Measurements from ENCODE around the gene DIP2C.

Gene DIP2C

GRCh38 chr10:241451-241850 is 448.0 kb downstream of the DIP2C start:
- peaks cover 10 to 11% of the 10 kb centered on the region in 2 experiments for H3K36me3 ChIP-seq (ENCODE audit: control insufficient read depth in 1 of 2, insufficient read depth in 2 of 2, low read length in 2 of 2)
- H3K23ac ChIP-seq (ENCODE audit: low read length) = no peak overlapping the region
- no peak for DNase-seq
- no peak overlapping the region for H4K12ac ChIP-seq (ENCODE audit: low read depth, low read length)
- H3K9me3 ChIP-seq (ENCODE audit: insufficient read depth, low read depth, low read length) = no peaks in the 10 kb centered on the region
- no peak overlapping the region for H3K4me3 ChIP-seq (ENCODE audit: low read depth, low read length)
- no peak overlapping the region for H3K18ac ChIP-seq (ENCODE audit: low read length)
- H3K4me2 ChIP-seq (ENCODE audit: low read length) = no peak overlapping the region
- H3K4me1 ChIP-seq (ENCODE audit: control insufficient read depth in 1 of 2, insufficient read depth in 2 of 2, low read length in 2 of 2) = no peaks in the 10 kb centered on the region
- no peak overlapping the region for H2BK12ac ChIP-seq (ENCODE audit: low read length)
- no peaks in the 10 kb centered on the region for H3K79me1 ChIP-seq (ENCODE audit: low read length)
- no peak overlapping the region for H2AFZ ChIP-seq (ENCODE audit: insufficient read depth, low read length, poor library complexity)
- no CpG with 5 or more reads among the region's 6 CpGs for WGBS (ENCODE audit: extremely low coverage, insufficient coverage, insufficient read length)
- H3K27ac ChIP-seq (ENCODE audit: low read depth, low read length) = no peak overlapping the region
- H3K27me3 ChIP-seq (ENCODE audit: insufficient read depth, low read length) = no peaks in the 10 kb centered on the region
- no peak overlapping the region for H4K8ac ChIP-seq (ENCODE audit: low read depth, low read length)
- H4K91ac ChIP-seq (ENCODE audit: low read depth, low read length) = no peak overlapping the region
- no peak overlapping the region for H3K14ac ChIP-seq (ENCODE audit: low read length)
- no peak overlapping the region for H2BK5ac ChIP-seq (ENCODE audit: low read depth, low read length, poor library complexity)
- H2AK5ac ChIP-seq (ENCODE audit: low read length) = no peak overlapping the region
- no peak overlapping the region for H3K4ac ChIP-seq (ENCODE audit: low read depth, low read length)
- H3K79me2 ChIP-seq (ENCODE audit: control insufficient read depth, insufficient read depth, low read length, poor library complexity) = no peaks in the 10 kb centered on the region
- H3K9ac ChIP-seq (ENCODE audit: low read length) = no peak overlapping the region
- H2BK120ac ChIP-seq (ENCODE audit: insufficient read depth, low read length, poor library complexity) = no peak overlapping the region

- Histone ChIP-seq H3K23ac (ENCODE audit: low read length) (no peak overlapping the region), H3K27ac (ENCODE audit: low read depth, low read length) (no peak overlapping the region), H3K79me2 (ENCODE audit: control insufficient read depth, insufficient read depth, low read length, poor library complexity) (no peaks in the 10 kb centered on the region), H4K12ac (ENCODE audit: low read depth, low read length) (no peak overlapping the region), H3K18ac (ENCODE audit: low read length) (no peak overlapping the region), H2AK5ac (ENCODE audit: low read length) (no peak overlapping the region), H4K91ac (ENCODE audit: low read depth, low read length) (no peak overlapping the region), H3K14ac (ENCODE audit: low read length) (no peak overlapping the region), H4K8ac (ENCODE audit: low read depth, low read length) (no peak overlapping the region), H2BK5ac (ENCODE audit: low read depth, low read length, poor library complexity) (no peak overlapping the region), H2AFZ (ENCODE audit: insufficient read depth, low read length, poor library complexity) (no peak overlapping the region), H3K27me3 (ENCODE audit: insufficient read depth, low read length) (no peaks in the 10 kb centered on the region), H3K9ac (ENCODE audit: low read length) (no peak overlapping the region), H3K4ac (ENCODE audit: low read depth, low read length) (no peak overlapping the region), H3K4me1 (ENCODE audit: control insufficient read depth in 1 of 2, insufficient read depth in 2 of 2, low read length in 2 of 2) (no peaks in the 10 kb centered on the region), H3K4me2 (ENCODE audit: low read length) (no peak overlapping the region), H3K79me1 (ENCODE audit: low read length) (no peaks in the 10 kb centered on the region), H3K4me3 (ENCODE audit: low read depth, low read length) (no peak overlapping the region), H3K36me3 (ENCODE audit: control insufficient read depth in 1 of 2, insufficient read depth in 2 of 2, low read length in 2 of 2) (peaks cover 7 to 14% of the 10 kb centered on the region in 2 experiments), H2BK12ac (ENCODE audit: low read length) (no peak overlapping the region), H3K9me3 (ENCODE audit: insufficient read depth, low read depth, low read length) (no peaks in the 10 kb centered on the region), H2BK120ac (ENCODE audit: insufficient read depth, low read length, poor library complexity) (no peak overlapping the region)
- no CpG with 5 or more reads among the region's 6 CpGs for WGBS (ENCODE audit: extremely low coverage, insufficient coverage, insufficient read length)
- DNase-seq = no peak
Observed at GRCh38 chr10:239109-239508, 450.4 kb downstream of the DIP2C start.

- Histone ChIP-seq H4K91ac (ENCODE audit: low read depth, low read length) (no peak overlapping the region), H2BK120ac (ENCODE audit: insufficient read depth, low read length, poor library complexity) (no peak overlapping the region), H3K4me2 (ENCODE audit: low read length) (no peak overlapping the region), H3K27ac (ENCODE audit: low read depth, low read length) (no peak overlapping the region), H3K14ac (ENCODE audit: low read length) (no peak overlapping the region), H3K4ac (ENCODE audit: low read depth, low read length) (no peak overlapping the region), H3K36me3 (ENCODE audit: control insufficient read depth in 1 of 2, insufficient read depth in 2 of 2, low read length in 2 of 2) (peaks cover 7% of the 10 kb centered on the region in 2 experiments), H3K18ac (ENCODE audit: low read length) (no peak overlapping the region), H4K12ac (ENCODE audit: low read depth, low read length) (no peak overlapping the region), H3K4me3 (ENCODE audit: low read depth, low read length) (no peak overlapping the region), H2AK5ac (ENCODE audit: low read length) (no peak overlapping the region), H3K79me1 (ENCODE audit: low read length) (no peaks in the 10 kb centered on the region), H3K9me3 (ENCODE audit: insufficient read depth, low read depth, low read length) (no peaks in the 10 kb centered on the region), H3K27me3 (ENCODE audit: insufficient read depth, low read length) (no peaks in the 10 kb centered on the region), H3K79me2 (ENCODE audit: control insufficient read depth, insufficient read depth, low read length, poor library complexity) (no peaks in the 10 kb centered on the region), H2BK5ac (ENCODE audit: low read depth, low read length, poor library complexity) (no peak overlapping the region), H3K9ac (ENCODE audit: low read length) (no peak overlapping the region), H3K4me1 (ENCODE audit: control insufficient read depth in 1 of 2, insufficient read depth in 2 of 2, low read length in 2 of 2) (no peaks in the 10 kb centered on the region), H2BK12ac (ENCODE audit: low read length) (no peak overlapping the region), H3K23ac (ENCODE audit: low read length) (no peak overlapping the region), H2AFZ (ENCODE audit: insufficient read depth, low read length, poor library complexity) (no peak overlapping the region), H4K8ac (ENCODE audit: low read depth, low read length) (no peak overlapping the region)
- no CpG with 5 or more reads among the region's 3 CpGs for WGBS (ENCODE audit: extremely low coverage, insufficient coverage, insufficient read length)
- no peak for DNase-seq
Observed at GRCh38 chr10:235915-236314, 453.6 kb downstream of the DIP2C start.

- H3K27me3 ChIP-seq (ENCODE audit: insufficient read depth, low read length) = no peaks in the 10 kb centered on the region
- no peak overlapping the region for H3K18ac ChIP-seq (ENCODE audit: low read length)
- H2AK5ac ChIP-seq (ENCODE audit: low read length) = no peak overlapping the region
- DNase-seq = no peak
- H3K36me3 ChIP-seq (ENCODE audit: control insufficient read depth in 1 of 2, insufficient read depth in 2 of 2, low read length in 2 of 2) = peaks cover 3% of the 10 kb centered on the region in 2 experiments
- no peak overlapping the region for H2AFZ ChIP-seq (ENCODE audit: insufficient read depth, low read length, poor library complexity)
- WGBS (ENCODE audit: extremely low coverage, insufficient coverage, insufficient read length) = no CpG with 5 or more reads among the region's 9 CpGs
- no peak overlapping the region for H2BK120ac ChIP-seq (ENCODE audit: insufficient read depth, low read length, poor library complexity)
- H4K8ac ChIP-seq (ENCODE audit: low read depth, low read length) = no peak overlapping the region
- H3K14ac ChIP-seq (ENCODE audit: low read length) = no peak overlapping the region
- no peaks in the 10 kb centered on the region for H3K79me1 ChIP-seq (ENCODE audit: low read length)
- no peak overlapping the region for H3K4me2 ChIP-seq (ENCODE audit: low read length)
- no peak overlapping the region for H3K23ac ChIP-seq (ENCODE audit: low read length)
- no peak overlapping the region for H3K4ac ChIP-seq (ENCODE audit: low read depth, low read length)
- H3K79me2 ChIP-seq (ENCODE audit: control insufficient read depth, insufficient read depth, low read length, poor library complexity) = no peaks in the 10 kb centered on the region
- H2BK5ac ChIP-seq (ENCODE audit: low read depth, low read length, poor library complexity) = no peak overlapping the region
- no peak overlapping the region for H3K27ac ChIP-seq (ENCODE audit: low read depth, low read length)
- no peak overlapping the region for H2BK12ac ChIP-seq (ENCODE audit: low read length)
- no peak overlapping the region for H4K12ac ChIP-seq (ENCODE audit: low read depth, low read length)
- H3K9me3 ChIP-seq (ENCODE audit: insufficient read depth, low read depth, low read length) = no peaks in the 10 kb centered on the region
- H3K4me1 ChIP-seq (ENCODE audit: control insufficient read depth in 1 of 2, insufficient read depth in 2 of 2, low read length in 2 of 2) = no peaks in the 10 kb centered on the region
- no peak overlapping the region for H4K91ac ChIP-seq (ENCODE audit: low read depth, low read length)
- no peak overlapping the region for H3K4me3 ChIP-seq (ENCODE audit: low read depth, low read length)
- no peak overlapping the region for H3K9ac ChIP-seq (ENCODE audit: low read length)
Observed at GRCh38 chr10:234708-235406, 454.6 kb downstream of the DIP2C start.

All from trophoblast cell (in vitro differentiated cells and primary cell).